ENCODE data around the gene CNGA1.

The CNGA1 gene

DNA sequence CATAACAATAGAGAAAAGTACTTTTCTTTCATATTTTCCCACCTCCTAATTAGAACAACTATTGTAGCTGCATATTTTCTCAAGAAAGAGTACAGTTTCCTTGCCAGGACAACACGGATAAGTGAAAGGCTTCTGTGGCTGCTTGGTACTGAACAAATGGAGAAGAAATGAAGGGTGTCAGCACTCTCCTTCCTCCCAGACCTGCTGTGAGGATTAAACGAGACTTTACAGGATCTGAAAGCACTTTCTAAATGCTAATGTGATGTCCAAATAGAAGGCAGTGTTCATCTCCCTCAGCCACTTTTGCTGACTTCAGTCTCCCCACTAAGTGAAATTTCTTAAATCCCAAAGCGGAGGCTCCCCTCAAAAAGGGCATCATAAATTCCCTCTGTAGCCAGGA lies 14.0 kb upstream of the CNGA1 start:
- Histone ChIP-seq H3K9me2 (replicated peaks; ENCODE audit: low read depth, low read length) (no peaks in the 10 kb centered on the region), H3K9ac (ENCODE audit: low read depth, low read length, poor library complexity, severe bottlenecking) (no peak overlapping the region), H3K4me1 (ENCODE audit: insufficient read depth, low read length, poor library complexity, severe bottlenecking) (no peaks in the 10 kb centered on the region), H3K79me2 (ENCODE audit: insufficient read depth, low read length) (no peaks in the 10 kb centered on the region), H3K9me3 (ENCODE audit: insufficient read depth, low read depth, low read length) (no peaks in the 10 kb centered on the region), H3F3A (ENCODE audit: low read depth) (no peaks in the 10 kb centered on the region), H3K4me2 (ENCODE audit: low read depth, low read length, poor library complexity, severe bottlenecking) (no peak overlapping the region), H3K36me3 (ENCODE audit: insufficient read depth, low read length) (no peaks in the 10 kb centered on the region), H3K27me3 (ENCODE audit: insufficient read depth, low read length, poor library complexity, severe bottlenecking) (no peaks in the 10 kb centered on the region), H3K4me3 (ENCODE audit: low read length, poor library complexity, severe bottlenecking) (no peak overlapping the region), H4K20me1 (ENCODE audit: insufficient read depth, low read length, poor library complexity, severe bottlenecking) (no peaks in the 10 kb centered on the region), H2AFZ (ENCODE audit: low read length) (no peak overlapping the region)
- TF ChIP-seq, protein P1, sequence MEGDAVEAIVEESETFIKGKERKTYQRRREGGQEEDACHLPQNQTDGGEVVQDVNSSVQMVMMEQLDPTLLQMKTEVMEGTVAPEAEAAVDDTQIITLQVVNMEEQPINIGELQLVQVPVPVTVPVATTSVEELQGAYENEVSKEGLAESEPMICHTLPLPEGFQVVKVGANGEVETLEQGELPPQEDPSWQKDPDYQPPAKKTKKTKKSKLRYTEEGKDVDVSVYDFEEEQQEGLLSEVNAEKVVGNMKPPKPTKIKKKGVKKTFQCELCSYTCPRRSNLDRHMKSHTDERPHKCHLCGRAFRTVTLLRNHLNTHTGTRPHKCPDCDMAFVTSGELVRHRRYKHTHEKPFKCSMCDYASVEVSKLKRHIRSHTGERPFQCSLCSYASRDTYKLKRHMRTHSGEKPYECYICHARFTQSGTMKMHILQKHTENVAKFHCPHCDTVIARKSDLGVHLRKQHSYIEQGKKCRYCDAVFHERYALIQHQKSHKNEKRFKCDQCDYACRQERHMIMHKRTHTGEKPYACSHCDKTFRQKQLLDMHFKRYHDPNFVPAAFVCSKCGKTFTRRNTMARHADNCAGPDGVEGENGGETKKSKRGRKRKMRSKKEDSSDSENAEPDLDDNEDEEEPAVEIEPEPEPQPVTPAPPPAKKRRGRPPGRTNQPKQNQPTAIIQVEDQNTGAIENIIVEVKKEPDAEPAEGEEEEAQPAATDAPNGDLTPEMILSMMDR (conservative IDR thresholded peaks at IDR 0.05; ENCODE audit: low read length), result no peak
- no peak for TF ChIP-seq EZH2phosphoT487 (IDR thresholded peaks at IDR 0.05; ENCODE audit: borderline replicate concordance)

DNA sequence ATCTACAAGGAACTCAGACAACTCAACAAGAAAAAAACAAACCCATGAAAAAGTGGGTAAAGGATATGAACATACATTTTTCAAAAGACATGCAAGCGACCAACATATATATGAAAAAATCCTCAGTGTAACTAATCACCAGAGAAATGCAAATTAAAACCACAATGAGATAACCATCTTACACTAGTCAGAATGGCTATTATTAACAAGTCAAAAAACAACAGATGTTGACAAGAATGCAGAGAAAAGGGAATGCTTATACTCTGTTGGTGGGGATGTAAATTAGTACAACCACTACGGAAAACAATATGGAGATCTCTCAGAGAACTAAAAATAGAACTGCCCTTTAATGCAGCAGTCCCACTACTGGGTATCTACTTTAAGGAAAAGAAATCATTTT lies 12.2 kb upstream of the CNGA1 start:
- no peak overlapping the region for H2AFZ ChIP-seq (ENCODE audit: low read length)
- TF ChIP-seq, protein P1 (conservative IDR thresholded peaks at IDR 0.05; ENCODE audit: low read length), result no peak
- TF ChIP-seq EZH2phosphoT487 (IDR thresholded peaks at IDR 0.05; ENCODE audit: borderline replicate concordance), result no peak
- H3F3A ChIP-seq (ENCODE audit: low read depth), result no peaks in the 10 kb centered on the region
- H3K4me3 ChIP-seq (ENCODE audit: low read length, poor library complexity, severe bottlenecking), result no peak overlapping the region
- no peaks in the 10 kb centered on the region for H3K36me3 ChIP-seq (ENCODE audit: insufficient read depth, low read length)
- H3K9me2 ChIP-seq (replicated peaks; ENCODE audit: low read depth, low read length), result no peaks in the 10 kb centered on the region
- H3K9ac ChIP-seq (ENCODE audit: low read depth, low read length, poor library complexity, severe bottlenecking), result no peak overlapping the region
- H3K4me1 ChIP-seq (ENCODE audit: insufficient read depth, low read length, poor library complexity, severe bottlenecking), result no peaks in the 10 kb centered on the region
- no peak overlapping the region for H3K4me2 ChIP-seq (ENCODE audit: low read depth, low read length, poor library complexity, severe bottlenecking)
- H3K79me2 ChIP-seq (ENCODE audit: insufficient read depth, low read length), result no peaks in the 10 kb centered on the region
- no peaks in the 10 kb centered on the region for H4K20me1 ChIP-seq (ENCODE audit: insufficient read depth, low read length, poor library complexity, severe bottlenecking)
- no peaks in the 10 kb centered on the region for H3K27me3 ChIP-seq (ENCODE audit: insufficient read depth, low read length, poor library complexity, severe bottlenecking)
- no peaks in the 10 kb centered on the region for H3K9me3 ChIP-seq (ENCODE audit: insufficient read depth, low read depth, low read length)

DNA sequence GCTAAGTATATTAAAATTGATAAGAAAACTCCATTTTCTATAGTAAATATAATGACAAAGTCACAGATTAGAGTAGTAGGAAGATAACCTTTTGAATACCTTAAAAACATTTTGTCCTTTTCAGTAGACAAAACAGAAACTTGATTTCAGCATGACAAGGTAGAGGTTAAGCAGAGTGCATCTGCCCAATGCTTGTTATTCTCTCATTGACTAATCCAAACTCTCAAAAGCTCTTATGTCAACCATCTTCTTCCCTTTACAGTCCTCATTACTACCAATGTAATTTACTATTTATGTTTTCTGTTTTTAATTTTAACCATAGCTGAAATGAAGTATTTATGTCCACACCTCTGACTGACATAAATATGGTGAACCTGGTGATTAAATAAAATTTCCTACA lies 11.2 kb upstream of the CNGA1 start:
- TF ChIP-seq, protein P1 (conservative IDR thresholded peaks at IDR 0.05; ENCODE audit: low read length), result no peak
- TF ChIP-seq EZH2phosphoT487 (IDR thresholded peaks at IDR 0.05; ENCODE audit: borderline replicate concordance), result no peak
- H3K9me2 ChIP-seq (replicated peaks; ENCODE audit: low read depth, low read length), result no peaks in the 10 kb centered on the region

More for the DNA sequence above, 11.2 kb upstream of the CNGA1 start:
- Histone ChIP-seq H3K9ac (ENCODE audit: low read depth, low read length, poor library complexity, severe bottlenecking) (no peak overlapping the region), H3K27me3 (ENCODE audit: insufficient read depth, low read length, poor library complexity, severe bottlenecking) (no peaks in the 10 kb centered on the region), H4K20me1 (ENCODE audit: insufficient read depth, low read length, poor library complexity, severe bottlenecking) (no peaks in the 10 kb centered on the region), H3K4me3 (ENCODE audit: low read length, poor library complexity, severe bottlenecking) (no peak overlapping the region), H3K36me3 (ENCODE audit: insufficient read depth, low read length) (no peaks in the 10 kb centered on the region), H2AFZ (ENCODE audit: low read length) (no peak overlapping the region), H3K4me1 (ENCODE audit: insufficient read depth, low read length, poor library complexity, severe bottlenecking) (no peaks in the 10 kb centered on the region), H3K9me3 (ENCODE audit: insufficient read depth, low read depth, low read length) (no peaks in the 10 kb centered on the region), H3K4me2 (ENCODE audit: low read depth, low read length, poor library complexity, severe bottlenecking) (no peak overlapping the region), H3F3A (ENCODE audit: low read depth) (no peaks in the 10 kb centered on the region), H3K79me2 (ENCODE audit: insufficient read depth, low read length) (no peaks in the 10 kb centered on the region)

All from Loucy (cell line).